HG03520 (cell line): Measurements from ENCODE around the gene CRELD1.
"Not testable (repeated sequence)": the region's sequence is repeated elsewhere in the genome, so short reads cannot be mapped to it uniquely, and the experiment has no call there.

Experiments
- ATAC-seq: cut with Tn5 transposase; IDR thresholded peaks from one replicate; pipeline ENCODE4 v1.9.1; 2021; ENCODE audit warnings: mild to moderate bottlenecking, moderate library complexity; ENCODE audit not compliant: unreplicated experiment

Gene CRELD1

GRCh38 chr3:9934235-9934621 is 594 bp downstream of the CRELD1 start:
- no peak for ATAC-seq

- no peak for ATAC-seq
Measured at GRCh38 chr3:9934993-9935392, 1.4 kb downstream of the CRELD1 start.

GRCh38 chr3:9935966-9936510 is 2.4 kb downstream of the CRELD1 start:
- no peak for ATAC-seq

GRCh38 chr3:9937486-9938238 is 4.0 kb downstream of the CRELD1 start:
- no peak for ATAC-seq

- ATAC-seq: no peak
Measured at GRCh38 chr3:9938966-9939365, 5.3 kb downstream of the CRELD1 start.

- not testable (repeated sequence) for ATAC-seq
Measured at GRCh38 chr3:9939906-9940305, 6.3 kb downstream of the CRELD1 start.

- no peak for ATAC-seq
Measured at GRCh38 chr3:9940746-9941145, 7.1 kb downstream of the CRELD1 start.

GRCh38 chr3:9942164-9942563 is 8.5 kb downstream of the CRELD1 start:
- no peak for ATAC-seq

GRCh38 chr3:9942934-9943690 is 9.5 kb downstream of the CRELD1 start:
- no peak for ATAC-seq

GRCh38 chr3:9944271-9944670 is 10.6 kb downstream of the CRELD1 start:
- ATAC-seq: no peak

GRCh38 chr3:9945358-9945757 is 11.7 kb downstream of the CRELD1 start:
- ATAC-seq: no peak

- no peak for ATAC-seq
Measured at GRCh38 chr3:9946112-9947024, 12.7 kb downstream of the CRELD1 start.

- ATAC-seq: no peak
Measured at GRCh38 chr3:9947025-9947995, 13.7 kb downstream of the CRELD1 start.

GRCh38 chr3:9948586-9948985 is 15.0 kb downstream of the CRELD1 start:
- no peak for ATAC-seq

GRCh38 chr3:9949115-9949514 is 15.5 kb downstream of the CRELD1 start:
- ATAC-seq: no peak

GRCh38 chr3:9949626-9950025 is 16.0 kb downstream of the CRELD1 start:
- no peak for ATAC-seq

GRCh38 chr3:9951126-9951525 is 17.5 kb downstream of the CRELD1 start:
- no peak for ATAC-seq

- ATAC-seq: no peak
Measured at GRCh38 chr3:9951598-9951961, 17.9 kb downstream of the CRELD1 start.

- ATAC-seq: peak; percentile 87
Measured at GRCh38 chr3:9951962-9952805, 18.6 kb downstream of the CRELD1 start, which contains the start of gene PRRT3. Gene PRRT3, minus strand, starts transcription at chr3:9952408. Its CDS starts 2,293 bp downstream, at chr3:9950115.
